Keratinocyte (primary cell): Measurements from ENCODE around the gene PIGX. TPM values are rescaled to one million over a fixed set of nuclear protein-coding genes. Genes with fewer than 3 reads are reported as not detected.
A peak's percentile ranks its signal among the peaks of the same experiment; 100 is the strongest.

Experiments used
- DNase-seq: peaks from one replicate; pipeline ENCODE4 v3.0.0-alpha.2; 2011; ENCODE audit warnings: low read depth, missing footprints, low spot score
- FAIRE-seq: peaks from 2 replicates; lab custom pipeline; 2011; peaks lifted over from hg19 to GRCh38; lab: Jason Lieb, UNC
- H2AFZ ChIP-seq: 2 replicates; pipeline ENCODE4 v1.6.0; 2012; ENCODE audit warnings: low read length, control low read depth, inconsistent platforms; ENCODE audit not compliant: control insufficient read depth
- H3K27ac ChIP-seq: 2 replicates; pipeline ENCODE4 v1.5.1; 2011; ENCODE audit warnings: low read length; ENCODE audit not compliant: control insufficient read depth, insufficient read depth
- H3K27me3 ChIP-seq: 3 replicates; pipeline ENCODE4 v1.6.0; 2011; ENCODE audit warnings: low read length; ENCODE audit not compliant: control insufficient read depth, insufficient read depth; ENCODE audit errors: extremely low read depth
- H3K36me3 ChIP-seq, 2 experiments: 2 replicates in 1 of 2; 3 replicates in 1 of 2; pipeline ENCODE4 v1.5.1; 2011; ENCODE audit warnings: low read length in 2 of 2, mild to moderate bottlenecking in 1 of 2; ENCODE audit not compliant: control insufficient read depth in 2 of 2, insufficient read depth in 2 of 2; ENCODE audit errors: extremely low read depth in 1 of 2
- H3K4me1 ChIP-seq: 3 replicates; pipeline ENCODE4 v1.5.1; 2011; ENCODE audit warnings: low read length; ENCODE audit not compliant: control insufficient read depth, insufficient read depth; ENCODE audit errors: extremely low read depth
- H3K4me2 ChIP-seq: 3 replicates; pipeline ENCODE4 v1.6.0; 2011; ENCODE audit warnings: low read depth, low read length; ENCODE audit not compliant: control insufficient read depth, insufficient read depth; ENCODE audit errors: extremely low read depth
- H3K4me3 ChIP-seq, 3 experiments: fragments of 200-600 bp in 1 of 3; sonication (generic) in 1 of 3; 2 replicates in 2 of 3; 3 replicates in 1 of 3; pipeline ENCODE4 v1.5.1; 2011 to 2016; ENCODE audit warnings: low read length in 3 of 3, mild to moderate bottlenecking in 3 of 3, control low read depth in 2 of 3, inconsistent platforms in 1 of 3, low read depth in 1 of 3, mixed read lengths in 1 of 3, mixed run types in 1 of 3, moderate library complexity in 1 of 3; ENCODE audit not compliant: control insufficient read depth in 2 of 3, insufficient read depth in 2 of 3; ENCODE audit errors: extremely low read depth in 1 of 3
- H3K79me2 ChIP-seq: 2 replicates; pipeline ENCODE4 v1.6.0; 2012; ENCODE audit warnings: low read length; ENCODE audit not compliant: control insufficient read depth, insufficient read depth
- H3K9ac ChIP-seq: 3 replicates; pipeline ENCODE4 v1.6.0; 2011; ENCODE audit warnings: low read length; ENCODE audit not compliant: control insufficient read depth, insufficient read depth; ENCODE audit errors: extremely low read depth
- H3K9me1 ChIP-seq: 3 replicates; pipeline ENCODE4 v1.6.0; 2011; ENCODE audit warnings: low read length; ENCODE audit not compliant: control insufficient read depth, insufficient read depth; ENCODE audit errors: extremely low read depth
- H3K9me3 ChIP-seq: 2 replicates; pipeline ENCODE4 v1.5.1; 2012; ENCODE audit warnings: low read depth, low read length; ENCODE audit not compliant: control insufficient read depth
- H4K20me1 ChIP-seq: 3 replicates; pipeline ENCODE4 v1.6.0; 2011; ENCODE audit warnings: low read length; ENCODE audit not compliant: control insufficient read depth, insufficient read depth; ENCODE audit errors: extremely low read depth
- EZH2 ChIP-seq: IDR thresholded peaks from one replicate; pipeline ENCODE4 v1.6.1; 2012; ENCODE audit warnings: inconsistent platforms, mild to moderate bottlenecking, low read length, moderate library complexity
- dilution Hi-C: fragments of 300-500 bp; cut with MboI; formaldehyde crosslinking; loops from one replicate; pipeline ENCODE4 v1.7.0; 2020; ENCODE audit warnings: low sequenced_read_pairs; ENCODE audit not compliant: extremely low pct_ligation_motif_present
- polyA plus RNA-seq, 5 experiments: library from polyadenylated mRNA; depleted of rRNA in 3 of 5; stranded (reverse) in 3 of 5; stranded (forward) in 1 of 5; unstranded in 1 of 5; fragments of >200 nt; gene quantifications; 1 replicate in 1 of 5; 2 replicates in 3 of 5; 3 replicates in 1 of 5; pipeline versions ENCODE4 v1.2.1 to v1.2.3, GENCODE V29; 2011 to 2012; ENCODE audit warnings: missing spikeins in 2 of 5, low read depth in 1 of 5, low replicate concordance in 1 of 5
- TF ChIP-seq, protein P1 (sequence below), 3 experiments: IDR thresholded peaks in 1 of 3; conservative IDR thresholded peaks in 1 of 3; optimal IDR thresholded peaks in 1 of 3; 2 replicates in 2 of 3; 3 replicates in 1 of 3; pipeline versions ENCODE3 to v1.5.1; 2011; ENCODE audit warnings: low read length in 3 of 3, mild to moderate bottlenecking in 3 of 3, moderate library complexity in 2 of 3, control low read depth in 1 of 3, inconsistent platforms in 1 of 3; ENCODE audit not compliant: insufficient read depth in 2 of 3; ENCODE audit errors: extremely low read depth in 1 of 3

Gene PIGX
- polyA plus RNA-seq, 1 donor (not counting 4 experiments of a cell fraction or from before 2014, with no cell fraction given): 25.0 TPM

GRCh38 chr3:196684548-196685407 lies 27.4 kb upstream of the PIGX start:
- Histone ChIP-seq H3K36me3 (no peaks in the 10 kb centered on the region), H3K9ac (no peak overlapping the region), H3K4me1 (no peaks in the 10 kb centered on the region), H3K9me1 (no peaks in the 10 kb centered on the region), H3K4me3 (no peak overlapping the region), H3K4me2 (peak overlapping the region; percentile 27), H2AFZ (peak overlapping the region; percentile 39), H3K27me3 (no peaks in the 10 kb centered on the region), H4K20me1 (no peaks in the 10 kb centered on the region), H3K9me3 (no peaks in the 10 kb centered on the region), H3K27ac (no peak overlapping the region), H3K79me2 (no peaks in the 10 kb centered on the region)
- DNase-seq (no peak), FAIRE-seq (no peak)
- TF ChIP-seq EZH2: no peak
- TF ChIP-seq, protein P1, sequence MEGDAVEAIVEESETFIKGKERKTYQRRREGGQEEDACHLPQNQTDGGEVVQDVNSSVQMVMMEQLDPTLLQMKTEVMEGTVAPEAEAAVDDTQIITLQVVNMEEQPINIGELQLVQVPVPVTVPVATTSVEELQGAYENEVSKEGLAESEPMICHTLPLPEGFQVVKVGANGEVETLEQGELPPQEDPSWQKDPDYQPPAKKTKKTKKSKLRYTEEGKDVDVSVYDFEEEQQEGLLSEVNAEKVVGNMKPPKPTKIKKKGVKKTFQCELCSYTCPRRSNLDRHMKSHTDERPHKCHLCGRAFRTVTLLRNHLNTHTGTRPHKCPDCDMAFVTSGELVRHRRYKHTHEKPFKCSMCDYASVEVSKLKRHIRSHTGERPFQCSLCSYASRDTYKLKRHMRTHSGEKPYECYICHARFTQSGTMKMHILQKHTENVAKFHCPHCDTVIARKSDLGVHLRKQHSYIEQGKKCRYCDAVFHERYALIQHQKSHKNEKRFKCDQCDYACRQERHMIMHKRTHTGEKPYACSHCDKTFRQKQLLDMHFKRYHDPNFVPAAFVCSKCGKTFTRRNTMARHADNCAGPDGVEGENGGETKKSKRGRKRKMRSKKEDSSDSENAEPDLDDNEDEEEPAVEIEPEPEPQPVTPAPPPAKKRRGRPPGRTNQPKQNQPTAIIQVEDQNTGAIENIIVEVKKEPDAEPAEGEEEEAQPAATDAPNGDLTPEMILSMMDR (optimal IDR thresholded peaks at IDR 0.05 in 1 of 3, IDR thresholded peaks at IDR 0.05 in 1 of 3, conservative IDR thresholded peaks at IDR 0.05 in 1 of 3; ENCODE audit: extremely low read depth in 1 of 3, insufficient read depth in 2 of 3, low read length in 3 of 3): peak; percentile 71 to 78 (median 71)
- dilution Hi-C loops: loop anchor here (5.0 kb wide), 1 partner anchor 57 kb away; no protein-coding TSS in a partner anchor

- Histone ChIP-seq H3K36me3 (no peaks in the 10 kb centered on the region), H3K9me1 (no peaks in the 10 kb centered on the region), H4K20me1 (no peaks in the 10 kb centered on the region), H3K4me3 (no peak overlapping the region), H3K4me1 (no peaks in the 10 kb centered on the region), H3K4me2 (no peak overlapping the region), H3K27ac (no peak overlapping the region), H2AFZ (no peak overlapping the region), H3K9me3 (no peaks in the 10 kb centered on the region), H3K79me2 (no peaks in the 10 kb centered on the region), H3K27me3 (peaks cover 4% of the 10 kb centered on the region), H3K9ac (no peak overlapping the region)
- dilution Hi-C loops: loop anchor here (5.0 kb wide), 1 partner anchor 59 kb away; no protein-coding TSS in a partner anchor
- DNase-seq (no peak), FAIRE-seq (no peak)
- no peak for TF ChIP-seq EZH2
- TF ChIP-seq, protein P1 (optimal IDR thresholded peaks at IDR 0.05 in 1 of 3, IDR thresholded peaks at IDR 0.05 in 1 of 3, conservative IDR thresholded peaks at IDR 0.05 in 1 of 3; ENCODE audit: extremely low read depth in 1 of 3, insufficient read depth in 2 of 3, low read length in 3 of 3): no peak
Observed at GRCh38 chr3:196686436-196686835, 25.7 kb upstream of the PIGX start.
